HG03135 (cell line): Measurements from ENCODE around the gene PPP2R2C.

Experiments
- ATAC-seq: cut with Tn5 transposase; IDR thresholded peaks from one replicate; pipeline ENCODE4 v1.9.1; 2021; ENCODE audit warnings: mild to moderate bottlenecking, moderate library complexity; ENCODE audit not compliant: unreplicated experiment

Gene PPP2R2C

DNA sequence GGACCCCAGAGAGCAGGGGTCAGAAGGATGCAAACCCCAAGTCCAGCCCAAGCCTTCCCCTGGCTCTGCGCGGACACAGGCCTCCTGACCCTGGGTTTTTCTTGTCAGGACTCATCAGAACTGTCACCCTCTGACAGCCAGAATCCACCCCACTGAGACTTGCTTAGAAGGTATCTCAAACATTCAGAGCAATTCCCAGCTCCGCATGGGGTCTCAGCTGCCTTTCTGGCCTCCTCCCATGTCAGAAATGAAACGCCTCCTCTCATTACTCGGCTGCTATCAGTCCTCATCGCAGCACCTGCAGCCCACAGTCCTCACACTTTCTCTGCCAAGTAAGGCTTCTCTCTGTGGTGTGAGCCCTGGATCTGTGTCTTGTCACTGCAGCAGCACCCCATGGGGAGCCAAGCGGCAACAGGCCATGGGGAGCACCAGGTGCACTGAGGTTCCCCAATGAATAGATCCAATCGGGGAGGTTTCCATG, 105.0 kb downstream of the PPP2R2C start:
- no peak for ATAC-seq

- no peak for ATAC-seq
These were observed 105.8 kb downstream of the PPP2R2C start for GRCh38 chr4:6366581-6366980.

GRCh38 chr4:6365545-6366086, 106.8 kb downstream of the PPP2R2C start:
- no peak for ATAC-seq

DNA sequence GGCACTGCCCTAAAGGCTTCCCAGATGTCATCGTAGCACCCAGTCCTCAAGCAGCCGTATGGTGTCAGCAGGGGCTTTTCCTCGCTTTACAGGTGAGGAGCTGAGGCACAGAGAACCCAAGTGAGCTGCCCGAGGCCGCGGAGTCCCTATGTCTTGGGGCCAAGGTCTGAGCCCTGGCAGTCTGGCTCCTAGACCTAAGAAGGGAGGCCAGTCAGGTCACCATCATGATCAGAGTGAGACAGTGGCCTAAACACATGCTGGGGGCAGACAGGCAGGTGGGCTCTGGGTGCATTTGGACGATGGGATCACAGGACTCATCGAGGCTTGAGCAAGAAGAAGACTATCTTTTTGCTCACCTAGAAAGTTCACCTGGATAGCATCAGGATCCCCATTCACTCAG, 107.8 kb downstream of the PPP2R2C start:
- ATAC-seq, result no peak

DNA sequence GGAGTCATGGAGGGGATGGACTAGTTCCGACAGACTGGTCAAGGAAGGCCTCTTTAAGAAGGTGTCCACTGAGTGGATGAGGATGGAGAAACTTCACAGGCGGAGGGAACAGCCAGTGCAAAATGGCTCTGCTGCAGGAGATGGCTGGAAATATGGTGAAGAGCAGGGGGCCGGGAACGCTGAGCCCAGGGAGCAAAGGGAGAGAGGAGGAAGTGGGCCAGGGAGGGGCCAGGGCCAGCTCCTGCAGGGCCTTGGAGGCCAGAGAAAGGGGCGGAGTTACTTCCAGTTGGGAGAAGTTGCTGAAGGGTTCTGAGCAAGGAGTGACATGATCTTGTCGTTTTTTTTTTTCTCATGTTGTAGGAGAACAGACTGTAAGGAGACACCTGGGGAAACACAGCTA, 108.3 kb downstream of the PPP2R2C start:
- ATAC-seq, result no peak

- ATAC-seq, result no peak
These were observed 109.5 kb downstream of the PPP2R2C start for GRCh38 chr4:6362896-6363295.

GRCh38 chr4:6362243-6362885, 110.0 kb downstream of the PPP2R2C start:
- ATAC-seq, result no peak

- no peak for ATAC-seq
These were observed 111.2 kb downstream of the PPP2R2C start for GRCh38 chr4:6361076-6361784.

- no peak for ATAC-seq
These were observed 112.0 kb downstream of the PPP2R2C start for GRCh38 chr4:6360385-6360784.

DNA sequence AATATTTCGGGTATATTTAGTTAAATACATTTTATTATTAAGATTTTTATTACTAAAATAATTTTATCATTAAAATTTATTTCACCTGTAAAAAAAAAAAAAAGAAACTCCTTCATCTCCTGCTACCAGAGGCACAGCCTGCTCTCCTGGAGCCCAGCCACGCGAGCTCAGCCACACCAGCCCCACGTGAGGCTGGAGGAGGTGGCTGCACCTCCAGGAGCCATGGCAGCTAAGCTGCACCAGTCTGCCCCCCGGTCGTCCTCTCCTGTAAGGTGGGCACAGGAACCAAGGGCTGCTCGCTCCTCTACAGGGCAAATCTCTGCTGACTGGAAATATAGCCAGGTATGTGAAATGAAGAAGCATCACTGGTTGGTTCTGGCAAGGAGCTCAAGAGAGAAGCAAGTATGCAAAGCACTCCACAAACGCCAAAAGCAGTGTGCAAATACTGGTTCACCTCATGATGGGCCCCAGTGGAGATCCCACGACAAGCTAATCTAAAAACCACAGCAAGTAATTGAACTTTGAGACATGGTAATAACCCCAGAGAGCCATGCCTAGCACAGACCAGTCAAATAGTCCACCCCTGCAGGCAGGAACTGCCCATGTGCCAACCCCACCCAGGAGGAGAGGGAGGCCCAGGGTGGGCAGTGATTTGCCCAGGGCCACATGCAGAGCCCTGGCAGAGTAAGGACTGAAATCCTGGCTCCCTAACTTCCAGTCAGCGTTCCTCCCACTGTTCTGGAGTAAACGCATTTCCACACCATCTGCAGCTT, 112.7 kb downstream of the PPP2R2C start:
- no peak for ATAC-seq

DNA sequence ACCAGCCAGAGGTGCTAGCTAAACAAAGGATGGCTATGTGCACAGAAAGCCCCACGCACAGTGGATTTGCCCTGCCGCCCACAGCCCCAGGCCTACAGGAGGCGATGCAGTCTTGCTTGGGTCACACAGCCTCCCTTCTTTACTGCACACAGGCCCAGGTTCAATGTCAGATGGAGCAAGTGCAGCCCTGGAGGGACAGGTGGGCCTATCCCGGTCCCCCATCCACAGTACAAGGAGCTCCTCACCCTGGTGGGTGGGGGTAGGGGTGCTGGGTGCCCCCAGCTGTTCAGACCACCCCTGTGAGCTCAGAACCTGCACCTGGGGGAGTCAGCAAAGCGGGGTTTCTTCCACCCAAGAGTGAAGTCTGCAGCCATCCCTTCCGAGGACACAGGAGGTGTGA, 114.9 kb downstream of the PPP2R2C start:
- no peak for ATAC-seq

DNA sequence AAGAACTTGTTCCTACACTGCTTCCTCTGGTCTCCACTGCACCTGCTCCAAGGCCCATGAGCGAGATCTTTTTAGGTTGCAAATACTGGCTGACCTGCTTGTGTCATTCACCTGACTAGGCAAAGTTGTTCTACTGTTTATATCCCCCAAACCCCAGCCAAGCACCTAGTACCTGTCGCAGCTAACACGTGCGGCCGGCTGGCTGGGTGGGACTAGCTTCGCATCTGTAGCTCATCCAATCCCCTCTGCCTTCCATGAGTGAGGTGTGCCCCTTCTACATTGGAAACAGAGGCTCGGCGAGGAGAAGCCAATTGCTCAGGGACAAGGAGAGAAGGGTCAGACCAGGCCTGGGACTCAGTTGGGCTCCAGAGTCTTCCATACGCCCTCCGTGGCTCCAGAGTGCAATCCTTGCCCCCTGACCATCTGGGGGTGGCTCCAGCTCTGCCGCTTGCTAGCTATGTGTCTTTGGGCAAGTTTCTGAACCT, 116.3 kb downstream of the PPP2R2C start:
- no peak for ATAC-seq

DNA sequence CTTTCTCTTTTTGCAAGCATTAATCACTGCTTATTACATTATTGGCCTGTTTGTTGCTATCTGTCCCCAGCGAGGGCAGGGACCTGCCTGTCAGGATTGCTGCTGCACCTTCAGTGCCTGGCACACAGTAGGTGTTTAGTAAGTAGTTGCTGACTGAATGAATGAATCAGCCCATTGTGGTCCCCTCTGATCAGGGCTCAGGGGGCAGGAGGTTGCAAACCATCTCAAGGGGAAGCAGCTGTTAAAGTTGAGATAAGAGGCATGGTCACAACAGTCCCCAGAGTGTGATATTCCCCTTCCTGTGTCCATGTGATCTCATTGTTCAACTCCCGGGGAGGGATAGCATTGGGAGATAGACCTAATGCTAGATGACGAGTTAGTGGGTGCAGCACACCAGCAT, 117.4 kb downstream of the PPP2R2C start:
- no peak for ATAC-seq

- ATAC-seq, result no peak
These were observed 117.8 kb downstream of the PPP2R2C start for GRCh38 chr4:6354626-6355025.

GRCh38 chr4:6354119-6354518, 118.3 kb downstream of the PPP2R2C start:
- ATAC-seq, result no peak

- no peak for ATAC-seq
These were observed 120.3 kb downstream of the PPP2R2C start for GRCh38 chr4:6352031-6352692.

DNA sequence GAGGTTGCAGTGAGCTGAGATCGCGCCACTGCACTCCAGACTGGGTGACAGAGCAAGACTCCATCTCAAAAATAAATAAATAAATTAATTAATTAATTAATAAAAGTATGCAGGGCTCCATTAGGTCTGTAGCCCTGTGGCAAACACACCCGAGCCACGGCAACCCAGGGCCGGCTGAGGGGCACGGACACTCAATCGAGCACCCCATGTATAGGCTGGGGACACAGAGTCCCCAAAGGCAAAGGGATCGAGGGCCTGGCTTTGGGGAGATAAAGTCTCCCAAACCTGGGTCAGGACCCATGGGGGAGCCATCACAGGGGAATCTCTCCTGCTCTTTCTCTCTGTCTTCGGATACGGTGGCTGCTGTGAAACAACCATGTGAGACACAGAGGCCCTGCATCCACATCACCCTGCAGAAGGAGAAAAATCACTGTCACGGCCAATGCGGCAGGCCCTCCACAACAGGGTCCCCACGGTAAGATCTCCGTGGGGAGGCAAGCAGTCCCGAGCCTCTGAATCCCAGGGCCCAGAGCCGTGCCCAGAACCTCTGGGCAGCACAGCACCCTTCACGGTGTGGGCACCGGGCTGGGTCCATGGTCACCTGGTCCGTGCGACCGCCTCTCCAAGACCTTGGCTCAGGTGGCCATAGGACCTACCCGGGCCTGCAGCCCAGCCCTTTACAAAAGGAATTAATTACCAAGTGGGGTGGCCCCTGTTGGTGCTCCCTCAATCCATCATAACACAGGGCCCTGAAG, 121.0 kb downstream of the PPP2R2C start:
- ATAC-seq, result no peak

DNA sequence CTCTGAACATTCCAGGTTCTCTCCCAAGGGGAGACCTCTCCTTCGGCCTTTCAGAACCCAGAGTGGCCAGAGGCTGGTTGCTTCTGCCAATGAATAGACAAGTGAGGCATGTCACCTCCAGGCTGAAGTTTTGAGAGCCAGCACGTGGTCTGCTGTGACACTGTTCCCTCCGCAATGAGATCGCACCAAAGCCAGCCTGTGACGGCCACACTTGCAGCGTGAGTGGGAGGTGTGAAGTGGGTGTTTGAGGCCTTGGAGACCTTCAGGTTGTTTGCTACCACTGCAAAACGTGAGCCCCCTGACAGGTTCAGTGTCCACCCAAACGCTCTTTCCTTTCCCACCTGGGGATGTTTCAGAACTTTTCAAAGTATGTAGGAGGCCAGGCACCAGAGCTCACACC, 121.8 kb downstream of the PPP2R2C start:
- ATAC-seq, result no peak

GRCh38 chr4:6349896-6350603, 122.4 kb downstream of the PPP2R2C start:
- no peak for ATAC-seq

GRCh38 chr4:6348408-6348807, 124.0 kb downstream of the PPP2R2C start:
- no peak for ATAC-seq
